ENCODE data around the gene RHEX.

The RHEX gene

DNA sequence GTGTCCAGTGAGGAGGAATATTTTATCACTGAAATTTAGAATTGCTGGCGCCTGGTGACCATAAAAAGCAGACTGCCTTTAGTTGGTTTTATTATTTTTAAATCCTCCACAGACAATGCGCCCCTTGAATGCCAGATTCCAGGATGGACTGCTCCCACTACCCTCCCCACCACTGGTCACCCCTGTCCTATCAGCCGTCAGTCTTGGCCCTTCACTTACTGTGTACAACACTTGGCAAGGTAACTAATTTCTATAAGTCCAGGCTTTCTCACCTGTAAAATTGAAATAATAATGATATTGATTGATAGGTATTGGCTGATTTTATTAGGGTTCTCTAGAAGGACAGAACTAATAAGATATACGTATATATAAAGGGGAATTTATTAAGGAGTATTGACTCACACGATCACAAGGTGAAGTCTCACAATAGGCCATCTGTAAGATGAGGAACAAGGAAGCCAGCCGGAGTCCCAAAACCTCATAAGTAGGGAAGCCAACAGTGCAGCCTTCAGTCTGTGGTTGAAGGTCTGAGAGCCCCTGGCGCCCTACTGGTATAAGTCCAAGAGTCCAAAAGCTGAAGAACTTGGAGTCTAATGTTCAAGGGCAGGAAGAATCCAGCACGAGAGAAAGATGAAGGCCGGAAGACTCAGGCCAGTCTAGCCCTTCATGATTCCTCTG, 17.8 kb downstream of the RHEX start:
- Histone ChIP-seq H3K9me3 (ENCODE audit: insufficient read depth, low read length) (no peaks in the 10 kb centered on the region), H2AFZ (ENCODE audit: low read depth, low read length) (no peak overlapping the region), H3K27ac (ENCODE audit: low read length) (peak overlapping the region; percentile 98), H4K20me1 (ENCODE audit: insufficient read depth, low read length) (peaks cover 24% of the 10 kb centered on the region), H3K79me2 (ENCODE audit: low read length) (peaks cover 47% of the 10 kb centered on the region), H3K36me3 (replicated peaks; ENCODE audit: low read depth, low read length) (peaks cover 45% of the 10 kb centered on the region), H3K27me3 (ENCODE audit: low read depth, low read length) (no peaks in the 10 kb centered on the region), H3K4me1 (ENCODE audit: low read length) (peaks cover 69% of the 10 kb centered on the region), H3K9ac (ENCODE audit: low read length) (peak overlapping the region; percentile 80; the same call in 1 of the 2 replicates), H3K4me3 (ENCODE audit: low read length) (no peak overlapping the region), H3K4me2 (ENCODE audit: low read length) (no peak overlapping the region)
- TF ChIP-seq EZH2phosphoT487 (IDR thresholded peaks at IDR 0.05; ENCODE audit: low read depth) = no peak
- TF ChIP-seq, protein P1, sequence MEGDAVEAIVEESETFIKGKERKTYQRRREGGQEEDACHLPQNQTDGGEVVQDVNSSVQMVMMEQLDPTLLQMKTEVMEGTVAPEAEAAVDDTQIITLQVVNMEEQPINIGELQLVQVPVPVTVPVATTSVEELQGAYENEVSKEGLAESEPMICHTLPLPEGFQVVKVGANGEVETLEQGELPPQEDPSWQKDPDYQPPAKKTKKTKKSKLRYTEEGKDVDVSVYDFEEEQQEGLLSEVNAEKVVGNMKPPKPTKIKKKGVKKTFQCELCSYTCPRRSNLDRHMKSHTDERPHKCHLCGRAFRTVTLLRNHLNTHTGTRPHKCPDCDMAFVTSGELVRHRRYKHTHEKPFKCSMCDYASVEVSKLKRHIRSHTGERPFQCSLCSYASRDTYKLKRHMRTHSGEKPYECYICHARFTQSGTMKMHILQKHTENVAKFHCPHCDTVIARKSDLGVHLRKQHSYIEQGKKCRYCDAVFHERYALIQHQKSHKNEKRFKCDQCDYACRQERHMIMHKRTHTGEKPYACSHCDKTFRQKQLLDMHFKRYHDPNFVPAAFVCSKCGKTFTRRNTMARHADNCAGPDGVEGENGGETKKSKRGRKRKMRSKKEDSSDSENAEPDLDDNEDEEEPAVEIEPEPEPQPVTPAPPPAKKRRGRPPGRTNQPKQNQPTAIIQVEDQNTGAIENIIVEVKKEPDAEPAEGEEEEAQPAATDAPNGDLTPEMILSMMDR (IDR thresholded peaks at IDR 0.05; ENCODE audit: low read depth, low read length) = no peak

DNA sequence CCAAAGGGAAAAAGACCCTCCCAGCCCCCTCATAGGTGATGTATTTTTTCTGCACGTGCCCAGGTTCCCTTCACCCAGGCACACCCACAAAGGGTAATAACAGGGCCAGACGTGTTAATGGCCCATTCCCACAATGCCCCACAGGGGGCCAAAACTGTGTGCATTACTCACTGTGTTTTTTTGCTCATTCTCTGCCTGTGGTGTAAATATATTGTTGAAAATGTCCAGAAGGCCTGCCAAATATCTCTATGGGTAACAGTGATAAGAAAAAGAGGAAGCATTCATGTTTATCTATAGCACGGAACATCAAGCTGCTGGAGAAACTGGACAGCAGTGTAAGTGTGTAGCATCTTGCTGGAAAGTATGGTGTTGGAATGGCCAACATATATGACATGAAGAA, 21.9 kb downstream of the RHEX start:
- Histone ChIP-seq H4K20me1 (ENCODE audit: insufficient read depth, low read length) (no peaks in the 10 kb centered on the region), H3K4me2 (ENCODE audit: low read length) (no peak overlapping the region), H3K4me3 (ENCODE audit: low read length) (no peak overlapping the region), H2AFZ (ENCODE audit: low read depth, low read length) (no peak overlapping the region), H3K4me1 (ENCODE audit: low read length) (peaks cover 44% of the 10 kb centered on the region), H3K27me3 (ENCODE audit: low read depth, low read length) (no peaks in the 10 kb centered on the region), H3K79me2 (ENCODE audit: low read length) (peaks cover 12% of the 10 kb centered on the region), H3K9ac (ENCODE audit: low read length) (no peak overlapping the region), H3K27ac (ENCODE audit: low read length) (peak overlapping the region; percentile 98), H3K9me3 (ENCODE audit: insufficient read depth, low read length) (no peaks in the 10 kb centered on the region), H3K36me3 (replicated peaks; ENCODE audit: low read depth, low read length) (peaks cover 24% of the 10 kb centered on the region)
- no peak for TF ChIP-seq EZH2phosphoT487 (IDR thresholded peaks at IDR 0.05; ENCODE audit: low read depth)
- TF ChIP-seq, protein P1 (IDR thresholded peaks at IDR 0.05; ENCODE audit: low read depth, low read length) = peak; percentile 22

DNA sequence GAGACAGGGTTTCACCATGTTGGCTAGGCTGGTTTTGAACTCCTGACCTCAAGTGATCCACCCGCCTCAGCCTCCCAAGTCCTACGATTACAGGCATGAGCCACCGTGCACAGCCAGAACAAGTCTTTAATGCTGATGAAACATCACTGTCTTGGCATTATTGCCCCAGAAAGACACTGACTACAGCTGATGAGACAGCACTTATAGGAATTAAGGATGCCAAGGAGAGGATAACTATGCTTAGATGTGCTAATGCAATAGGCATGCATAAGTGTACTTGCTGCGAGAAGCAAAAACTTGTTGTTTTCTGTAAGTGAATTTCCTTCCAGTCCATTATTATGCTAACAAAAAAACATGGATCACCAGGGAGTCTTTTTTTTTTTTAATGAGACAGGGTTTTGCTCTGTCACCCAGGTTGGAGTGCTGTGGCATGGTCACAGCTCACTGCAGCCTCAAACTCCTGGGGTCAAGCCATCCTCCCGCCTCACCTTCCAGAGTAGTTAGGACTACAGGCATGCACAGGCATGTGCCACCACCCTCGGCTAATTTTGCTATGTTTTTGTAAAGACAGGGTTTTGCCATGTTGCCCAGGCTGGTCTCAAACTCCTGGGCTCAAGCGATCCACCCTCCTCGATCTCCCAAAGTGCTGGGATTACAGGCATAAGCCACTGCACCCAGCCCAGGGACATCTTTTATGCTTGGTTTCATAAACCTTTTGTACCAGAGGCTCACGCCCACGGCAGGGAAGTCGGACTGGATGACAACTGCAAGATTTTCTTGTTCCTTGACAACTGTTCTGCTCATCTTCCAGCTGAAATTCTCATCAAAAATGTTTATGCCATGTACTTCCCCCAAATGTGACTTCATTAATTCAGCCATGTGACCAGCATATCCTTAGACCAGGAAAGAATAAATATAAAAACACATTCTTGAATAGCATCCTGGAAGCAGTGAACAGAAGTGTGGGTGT, 23.1 kb downstream of the RHEX start:
- H3K79me2 ChIP-seq (ENCODE audit: low read length) = peaks cover 14% of the 10 kb centered on the region; the same call in 1 of the 2 replicates
- TF ChIP-seq, protein P1 (IDR thresholded peaks at IDR 0.05; ENCODE audit: low read depth, low read length) = no peak
- TF ChIP-seq EZH2phosphoT487 (IDR thresholded peaks at IDR 0.05; ENCODE audit: low read depth) = no peak
- H2AFZ ChIP-seq (ENCODE audit: low read depth, low read length) = no peak overlapping the region
- H3K27me3 ChIP-seq (ENCODE audit: low read depth, low read length) = no peaks in the 10 kb centered on the region
- peaks cover 44% of the 10 kb centered on the region for H3K4me1 ChIP-seq (ENCODE audit: low read length)
- H3K9me3 ChIP-seq (ENCODE audit: insufficient read depth, low read length) = no peaks in the 10 kb centered on the region
- H3K27ac ChIP-seq (ENCODE audit: low read length) = peak overlapping the region; percentile 98
- H3K4me3 ChIP-seq (ENCODE audit: low read length) = no peak overlapping the region
- H3K4me2 ChIP-seq (ENCODE audit: low read length) = no peak overlapping the region
- H3K36me3 ChIP-seq (replicated peaks; ENCODE audit: low read depth, low read length) = peaks cover 14% of the 10 kb centered on the region
- no peak overlapping the region for H3K9ac ChIP-seq (ENCODE audit: low read length)
- no peaks in the 10 kb centered on the region for H4K20me1 ChIP-seq (ENCODE audit: insufficient read depth, low read length)

DNA sequence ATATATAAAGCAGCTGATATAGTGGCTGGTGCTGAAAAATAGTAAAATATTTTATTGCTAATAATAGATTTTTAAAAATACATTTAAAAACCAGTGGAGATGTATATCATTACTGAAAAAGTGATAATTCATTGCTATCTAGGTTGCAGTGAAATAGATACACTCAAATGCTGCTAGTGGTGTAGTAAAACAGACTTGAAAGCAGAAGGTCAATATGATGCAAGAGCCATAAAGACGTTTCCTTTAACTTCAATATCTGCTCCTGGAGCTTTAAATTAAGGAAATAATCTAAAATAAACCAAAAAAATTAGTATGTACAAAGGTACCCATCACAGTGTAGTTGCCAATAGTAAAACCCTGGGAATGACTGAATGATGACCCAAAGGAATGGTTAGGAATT, 26.2 kb downstream of the RHEX start:
- peaks cover 34% of the 10 kb centered on the region for H3K79me2 ChIP-seq (ENCODE audit: low read length)
- TF ChIP-seq, protein P1 (IDR thresholded peaks at IDR 0.05; ENCODE audit: low read depth, low read length) = no peak
- TF ChIP-seq EZH2phosphoT487 (IDR thresholded peaks at IDR 0.05; ENCODE audit: low read depth) = no peak
- H2AFZ ChIP-seq (ENCODE audit: low read depth, low read length) = no peak overlapping the region
- no peak overlapping the region for H3K4me3 ChIP-seq (ENCODE audit: low read length)
- no peak overlapping the region for H3K4me2 ChIP-seq (ENCODE audit: low read length)
- H3K9me3 ChIP-seq (ENCODE audit: insufficient read depth, low read length) = no peaks in the 10 kb centered on the region
- H3K27me3 ChIP-seq (ENCODE audit: low read depth, low read length) = no peaks in the 10 kb centered on the region
- no peaks in the 10 kb centered on the region for H4K20me1 ChIP-seq (ENCODE audit: insufficient read depth, low read length)
- H3K9ac ChIP-seq (ENCODE audit: low read length) = no peak overlapping the region
- peaks cover 18% of the 10 kb centered on the region for H3K36me3 ChIP-seq (replicated peaks; ENCODE audit: low read depth, low read length)
- peaks cover 69% of the 10 kb centered on the region for H3K4me1 ChIP-seq (ENCODE audit: low read length)
- H3K27ac ChIP-seq (ENCODE audit: low read length) = peak overlapping the region; percentile 90

Measured in OCI-LY3 (cell line).